Measurements from ENCODE around the gene GLUD1. TPM values are rescaled to one million over a fixed set of nuclear protein-coding genes. Genes with fewer than 3 reads are reported as not detected.
"Not testable (repeated sequence)": the region's sequence is repeated elsewhere in the genome, so short reads cannot be mapped to it uniquely, and the experiment has no call there.

GLUD1 gene
- polyA plus RNA-seq, 4 donors: 79.0 to 141 (median 102) TPM

DNA sequence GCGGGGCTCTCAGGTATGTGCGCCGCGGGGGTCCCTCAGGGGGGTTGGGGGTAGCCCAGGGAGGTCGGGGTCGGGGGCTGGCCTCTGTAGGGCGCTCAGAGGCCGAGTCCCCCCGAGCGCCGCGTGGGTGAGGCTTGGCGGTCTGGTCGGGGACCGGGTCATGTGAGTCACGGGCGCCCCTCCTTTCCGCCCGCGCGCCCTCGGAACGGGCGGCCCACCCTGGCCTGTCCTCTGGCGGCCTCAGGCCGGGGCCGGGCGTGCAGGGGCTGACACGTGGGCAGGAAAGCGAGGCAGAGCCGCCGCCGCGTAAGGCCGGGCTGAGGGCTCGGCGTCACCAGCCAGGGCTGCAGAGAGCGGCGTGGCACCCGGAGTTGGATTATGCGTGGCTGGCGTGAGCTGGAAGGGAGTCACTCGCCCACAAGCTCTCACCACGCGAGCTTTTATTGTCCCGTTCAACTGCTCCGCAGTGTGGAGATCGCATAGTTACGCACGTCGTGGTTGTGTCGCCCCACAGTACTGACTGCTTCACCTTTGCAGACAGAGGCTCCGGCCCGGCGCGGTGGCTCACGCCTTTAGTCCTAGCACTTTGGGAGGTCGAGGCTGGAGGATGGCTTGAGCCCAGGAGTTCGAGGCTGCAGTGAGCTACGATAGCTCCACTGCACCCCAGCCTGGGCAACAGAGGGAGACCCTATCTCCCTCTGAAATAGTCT, 748 bp upstream of the GLUD1 start:
- DNase-seq: peak; percentile 71 to 92
- Histone ChIP-seq H3K27ac (ENCODE audit: low read depth in 1 of 3, low read length in 2 of 3) (peak overlapping the region; percentile 82 to 95 (median 84)), H3K4me1 (ENCODE audit: control insufficient read depth in 3 of 3, insufficient read depth in 2 of 3, low read depth in 1 of 3, low read length in 2 of 3) (peaks cover 2 to 12% (median 6%) of the 10 kb centered on the region in 3 donors), H3K36me3 (ENCODE audit: control insufficient read depth in 3 of 3, insufficient read depth in 2 of 3, low read depth in 1 of 3, low read length in 3 of 3) (peaks cover 0 to 13% (median 1%) of the 10 kb centered on the region in 3 donors), H3K9me3 (ENCODE audit: control insufficient read depth in 2 of 2, insufficient read depth in 1 of 2, low read depth in 1 of 2, low read length in 1 of 2) (no peaks in the 10 kb centered on the region), H3K4me3 (ENCODE audit: low read depth in 1 of 3, low read length in 3 of 3) (peak overlapping the region; percentile 37 to 80 (median 62)), H3K27me3 (ENCODE audit: control insufficient read depth in 3 of 3, insufficient read depth in 3 of 3, low read length in 3 of 3) (no peaks in the 10 kb centered on the region)
- WGBS, 3 donors: 0 to 1% (median 1%) methylated on average over 35 to 60 of the region's 60 CpGs
- no peak for FAIRE-seq

- Histone ChIP-seq H3K9me3 (ENCODE audit: control insufficient read depth in 2 of 2, insufficient read depth in 1 of 2, low read depth in 1 of 2, low read length in 1 of 2) (no peaks in the 10 kb centered on the region), H3K27ac (ENCODE audit: low read depth in 1 of 3, low read length in 2 of 3) (peak overlapping the region; percentile 84 to 100 (median 98)), H3K4me1 (ENCODE audit: control insufficient read depth in 3 of 3, insufficient read depth in 2 of 3, low read depth in 1 of 3, low read length in 2 of 3) (peaks cover 2 to 12% (median 6%) of the 10 kb centered on the region in 3 donors), H3K27me3 (ENCODE audit: control insufficient read depth in 3 of 3, insufficient read depth in 3 of 3, low read length in 3 of 3) (no peaks in the 10 kb centered on the region), H3K36me3 (ENCODE audit: control insufficient read depth in 3 of 3, insufficient read depth in 2 of 3, low read depth in 1 of 3, low read length in 3 of 3) (peaks cover 0 to 10% (median 1%) of the 10 kb centered on the region in 3 donors), H3K4me3 (ENCODE audit: low read depth in 1 of 3, low read length in 3 of 3) (peak overlapping the region; percentile 64 to 80 (median 76))
- WGBS, 3 donors: 1% methylated on average over 29 to 39 of the region's 39 CpGs
- DNase-seq (peak; percentile 53 to 83), FAIRE-seq (no peak)
Measured at GRCh38 chr10:87093632-87094372, 841 bp downstream of the GLUD1 start.

DNA sequence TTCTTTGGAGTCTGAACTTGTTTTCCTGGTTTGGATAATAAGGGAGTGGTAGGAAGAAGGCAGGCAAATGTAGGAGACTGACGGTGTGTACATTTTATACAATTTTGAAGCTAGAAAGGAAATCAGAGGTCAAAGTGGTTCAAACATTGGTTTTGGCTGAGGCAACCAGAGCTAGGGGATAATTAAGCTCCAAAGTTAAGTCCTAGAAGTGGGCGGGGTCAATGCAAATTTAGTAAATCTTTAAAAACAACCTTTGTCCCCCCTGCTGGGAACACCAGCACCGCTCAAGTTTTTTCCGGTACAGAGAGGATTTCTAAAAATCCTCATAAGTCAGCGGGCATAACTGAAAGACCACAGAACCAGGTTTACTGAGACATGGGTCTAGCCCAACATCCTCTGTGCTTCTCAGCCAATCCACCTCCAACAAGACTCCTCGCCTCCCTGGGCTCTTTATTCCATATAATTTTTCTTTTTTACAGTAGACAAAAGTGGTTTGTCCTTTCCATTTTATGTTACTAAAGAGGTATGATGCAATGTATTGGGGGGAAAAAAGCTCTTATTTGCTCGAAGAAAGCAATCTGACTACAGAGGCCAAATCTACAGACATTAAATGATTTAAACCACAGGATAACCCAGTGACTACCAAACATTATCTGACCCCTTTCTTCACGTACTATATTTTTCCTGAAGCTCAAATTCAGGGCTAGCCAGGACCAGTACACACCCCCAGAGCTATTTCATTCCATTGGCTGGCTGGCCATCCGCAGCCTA, 1.6 kb downstream of the GLUD1 start:
- Histone ChIP-seq H3K4me3 (ENCODE audit: low read depth in 1 of 3, low read length in 3 of 3) (peak overlapping the region; percentile 64 to 80 (median 76)), H3K4me1 (ENCODE audit: control insufficient read depth in 3 of 3, insufficient read depth in 2 of 3, low read depth in 1 of 3, low read length in 2 of 3) (peaks cover 2 to 12% (median 6%) of the 10 kb centered on the region in 3 donors), H3K36me3 (ENCODE audit: control insufficient read depth in 3 of 3, insufficient read depth in 2 of 3, low read depth in 1 of 3, low read length in 3 of 3) (peaks cover 0 to 8% (median 1%) of the 10 kb centered on the region in 3 donors), H3K9me3 (ENCODE audit: control insufficient read depth in 2 of 2, insufficient read depth in 1 of 2, low read depth in 1 of 2, low read length in 1 of 2) (no peaks in the 10 kb centered on the region), H3K27ac (ENCODE audit: low read depth in 1 of 3, low read length in 2 of 3) (peak overlapping the region; percentile 80 to 100 (median 84)), H3K27me3 (ENCODE audit: control insufficient read depth in 3 of 3, insufficient read depth in 3 of 3, low read length in 3 of 3) (no peaks in the 10 kb centered on the region)
- 3 to 5% (median 4%) methylated on average over 9 of the region's 9 CpGs for WGBS, 3 donors
- no peak for FAIRE-seq
- peak; percentile 62 to 70 for DNase-seq

GRCh38 chr10:87092376-87092860, 2.2 kb downstream of the GLUD1 start:
- 6 to 15% (median 14%) methylated on average over 7 of the region's 7 CpGs for WGBS, 3 donors

DNA sequence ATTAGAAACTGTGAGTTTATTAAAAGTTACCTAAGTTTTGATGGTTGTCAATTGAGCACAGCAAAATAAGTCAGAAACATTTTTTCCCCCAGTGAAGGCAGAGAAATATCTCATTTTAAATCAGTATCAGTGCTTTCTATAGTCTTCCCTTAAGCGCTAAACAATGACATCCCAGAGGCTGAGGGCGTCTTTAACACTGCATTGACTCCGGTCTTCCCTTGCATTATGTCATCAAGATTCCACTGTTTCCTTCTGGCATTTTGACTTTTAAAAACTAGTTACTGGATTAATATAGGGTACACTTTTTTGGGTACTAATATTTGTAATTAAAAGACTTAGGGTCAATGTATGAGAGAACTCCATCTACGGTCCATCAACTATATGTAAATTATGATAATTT, 3.9 kb downstream of the GLUD1 start:
- WGBS, 3 donors: 67 to 83% (median 72%) methylated on average over 4 of the region's 4 CpGs
- Histone ChIP-seq H3K27me3 (ENCODE audit: control insufficient read depth in 3 of 3, insufficient read depth in 3 of 3, low read length in 3 of 3) (no peaks in the 10 kb centered on the region), H3K36me3 (ENCODE audit: control insufficient read depth in 3 of 3, insufficient read depth in 2 of 3, low read depth in 1 of 3, low read length in 3 of 3) (peaks cover 0 to 7% (median 0%) of the 10 kb centered on the region in 3 donors), H3K27ac (ENCODE audit: low read depth in 1 of 3, low read length in 2 of 3) (no peak overlapping the region), H3K4me1 (ENCODE audit: control insufficient read depth in 3 of 3, insufficient read depth in 2 of 3, low read depth in 1 of 3, low read length in 2 of 3) (peaks cover 2 to 6% (median 5%) of the 10 kb centered on the region in 3 donors), H3K4me3 (ENCODE audit: low read depth in 1 of 3, low read length in 3 of 3) (no peak overlapping the region), H3K9me3 (ENCODE audit: control insufficient read depth in 2 of 2, insufficient read depth in 1 of 2, low read depth in 1 of 2, low read length in 1 of 2) (no peaks in the 10 kb centered on the region)
- FAIRE-seq (no peak), DNase-seq (no peak)

More at GRCh38 chr10:87092376-87092860, 2.2 kb downstream of the GLUD1 start:
- H3K4me1 ChIP-seq (ENCODE audit: control insufficient read depth in 3 of 3, insufficient read depth in 2 of 3, low read depth in 1 of 3, low read length in 2 of 3): peaks cover 2 to 12% (median 6%) of the 10 kb centered on the region in 3 donors
- no peak for FAIRE-seq
- H3K27me3 ChIP-seq (ENCODE audit: control insufficient read depth in 3 of 3, insufficient read depth in 3 of 3, low read length in 3 of 3): no peaks in the 10 kb centered on the region
- peak overlapping the region; percentile 18 to 80 (median 76) for H3K4me3 ChIP-seq (ENCODE audit: low read depth in 1 of 3, low read length in 3 of 3)
- no peak for DNase-seq
- H3K9me3 ChIP-seq (ENCODE audit: control insufficient read depth in 2 of 2, insufficient read depth in 1 of 2, low read depth in 1 of 2, low read length in 1 of 2): no peaks in the 10 kb centered on the region
- peaks cover 0 to 7% (median 0%) of the 10 kb centered on the region in 3 donors for H3K36me3 ChIP-seq (ENCODE audit: control insufficient read depth in 3 of 3, insufficient read depth in 2 of 3, low read depth in 1 of 3, low read length in 3 of 3)
- H3K27ac ChIP-seq (ENCODE audit: low read depth in 1 of 3, low read length in 2 of 3): peak overlapping the region; percentile 80 to 100 (median 84)

- peaks cover 2 to 6% (median 5%) of the 10 kb centered on the region in 3 donors for H3K4me1 ChIP-seq (ENCODE audit: control insufficient read depth in 3 of 3, insufficient read depth in 2 of 3, low read depth in 1 of 3, low read length in 2 of 3)
- WGBS, 3 donors: 73 to 82% (median 76%) methylated on average over 4 of the region's 4 CpGs
- no peak overlapping the region for H3K27ac ChIP-seq (ENCODE audit: low read depth in 1 of 3, low read length in 2 of 3)
- no peaks in the 10 kb centered on the region for H3K27me3 ChIP-seq (ENCODE audit: control insufficient read depth in 3 of 3, insufficient read depth in 3 of 3, low read length in 3 of 3)
- DNase-seq: no peak
- no peak for FAIRE-seq
- H3K4me3 ChIP-seq (ENCODE audit: low read depth in 1 of 3, low read length in 3 of 3): no peak overlapping the region
- no peaks in the 10 kb centered on the region for H3K9me3 ChIP-seq (ENCODE audit: control insufficient read depth in 2 of 2, insufficient read depth in 1 of 2, low read depth in 1 of 2, low read length in 1 of 2)
- H3K36me3 ChIP-seq (ENCODE audit: control insufficient read depth in 3 of 3, insufficient read depth in 2 of 3, low read depth in 1 of 3, low read length in 3 of 3): peaks cover 0 to 10% (median 0%) of the 10 kb centered on the region in 3 donors
Measured at GRCh38 chr10:87089746-87090145, 4.9 kb downstream of the GLUD1 start.

- FAIRE-seq (no peak), DNase-seq (no peak)
- Histone ChIP-seq H3K36me3 (ENCODE audit: control insufficient read depth in 3 of 3, insufficient read depth in 2 of 3, low read depth in 1 of 3, low read length in 3 of 3) (peaks cover 0 to 10% (median 0%) of the 10 kb centered on the region in 3 donors), H3K4me1 (ENCODE audit: control insufficient read depth in 3 of 3, insufficient read depth in 2 of 3, low read depth in 1 of 3, low read length in 2 of 3) (no peaks in the 10 kb centered on the region), H3K27me3 (ENCODE audit: control insufficient read depth in 3 of 3, insufficient read depth in 3 of 3, low read length in 3 of 3) (no peaks in the 10 kb centered on the region), H3K4me3 (ENCODE audit: low read depth in 1 of 3, low read length in 3 of 3) (no peak overlapping the region), H3K27ac (ENCODE audit: low read depth in 1 of 3, low read length in 2 of 3) (no peak overlapping the region), H3K9me3 (ENCODE audit: control insufficient read depth in 2 of 2, insufficient read depth in 1 of 2, low read depth in 1 of 2, low read length in 1 of 2) (no peaks in the 10 kb centered on the region)
- WGBS, 3 donors: 91 to 100% (median 96%) methylated on average over 1 of the region's 1 CpG
Measured at GRCh38 chr10:87085537-87085936, 9.1 kb downstream of the GLUD1 start.

DNA sequence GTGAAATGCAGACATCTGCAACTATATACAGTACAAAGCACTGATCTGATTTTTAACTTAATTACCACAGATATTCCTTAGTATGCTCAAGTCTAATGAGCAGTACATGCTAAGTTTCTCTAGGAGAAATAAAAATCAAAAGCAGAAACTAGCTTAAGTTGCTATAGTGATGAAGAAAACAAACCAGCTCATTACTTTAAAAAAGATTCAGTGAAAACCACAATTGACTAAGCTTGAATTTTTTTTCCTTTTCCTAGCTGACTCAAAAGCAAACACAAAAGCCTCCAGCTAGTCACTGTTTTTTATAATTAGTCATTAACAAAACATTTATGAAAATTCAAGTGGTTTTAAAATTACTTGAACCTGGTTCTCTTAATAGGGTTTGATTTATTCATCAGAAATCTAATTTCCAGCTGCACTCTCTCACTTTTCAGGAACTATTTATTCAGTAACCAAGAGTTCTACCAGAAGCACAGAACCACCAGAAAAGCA, 10.3 kb downstream of the GLUD1 start:
- not testable (repeated sequence) for H3K9me3 ChIP-seq (ENCODE audit: control insufficient read depth in 2 of 2, insufficient read depth in 1 of 2, low read depth in 1 of 2, low read length in 1 of 2); H3K27me3 ChIP-seq (ENCODE audit: control insufficient read depth in 3 of 3, insufficient read depth in 3 of 3, low read length in 3 of 3); H3K4me3 ChIP-seq (ENCODE audit: low read depth in 1 of 3, low read length in 3 of 3); H3K4me1 ChIP-seq (ENCODE audit: control insufficient read depth in 3 of 3, insufficient read depth in 2 of 3, low read depth in 1 of 3, low read length in 2 of 3); H3K27ac ChIP-seq (ENCODE audit: low read depth in 1 of 3, low read length in 2 of 3); DNase-seq
- H3K36me3 ChIP-seq (ENCODE audit: control insufficient read depth in 3 of 3, insufficient read depth in 2 of 3, low read depth in 1 of 3, low read length in 3 of 3): peaks cover 0 to 13% (median 0%) of the 10 kb centered on the region in 3 donors
- FAIRE-seq: peak; percentile 62

Measured in small intestine (tissue), 7 donors.